H1 (cell line): Measurements from ENCODE around the gene CADPS. TPM values are rescaled to one million over a fixed set of nuclear protein-coding genes. Genes with fewer than 3 reads are reported as not detected.

Experiments
- CTCF ChIA-PET: fragments of 300-600 bp; sonication (Branson Sonifier 250); formaldehyde crosslinking; loops from one replicate; lab custom pipeline; 2021; ENCODE audit not compliant: partially characterized antibody; lab: Charles Lee
- POLR2A ChIA-PET: fragments of 300-600 bp; sonication (Branson Sonifier 250); formaldehyde crosslinking; loops from one replicate; lab custom pipeline; 2021; ENCODE audit warnings: inconsistent platforms; ENCODE audit not compliant: partially characterized antibody; lab: Charles Lee
- DNase-seq, 2 experiments: peaks; one replicate each; pipeline versions ENCODE4 v3.0.0 to v3.0.0-alpha.2; 2010 to 2022; ENCODE audit warnings: low spot score in 2 of 2, low read depth in 1 of 2, mixed read lengths in 1 of 2
- FAIRE-seq: peaks from 2 replicates; lab custom pipeline; 2011; peaks lifted over from hg19 to GRCh38; lab: Jason Lieb, UNC
- H2AFZ ChIP-seq: 2 replicates; pipeline ENCODE4 v1.8.1; 2012; ENCODE audit warnings: low read length, inconsistent platforms
- H2AK5ac ChIP-seq: 2 replicates; pipeline ENCODE4 v1.6.1; 2013; ENCODE audit warnings: low read depth, low read length
- H2BK120ac ChIP-seq: replicated peaks from 2 replicates; pipeline ENCODE3; 2013; ENCODE audit warnings: low read depth, low read length, inconsistent platforms
- H2BK12ac ChIP-seq: 2 replicates; pipeline ENCODE4 v1.6.1; 2013; ENCODE audit warnings: low read depth, low read length
- H2BK15ac ChIP-seq: 2 replicates; pipeline ENCODE4 v1.6.1; 2013; ENCODE audit warnings: low read length
- H2BK20ac ChIP-seq: 2 replicates; pipeline ENCODE4 v1.6.1; 2013; ENCODE audit warnings: low read length
- H2BK5ac ChIP-seq: 2 replicates; pipeline ENCODE4 v1.6.1; 2013; ENCODE audit warnings: low read depth, low read length
- H3K14ac ChIP-seq: 2 replicates; pipeline ENCODE4 v1.6.1; 2013; ENCODE audit warnings: inconsistent platforms; ENCODE audit not compliant: insufficient read length
- H3K18ac ChIP-seq: 2 replicates; pipeline ENCODE4 v1.6.1; 2013; ENCODE audit warnings: low read length; ENCODE audit errors: extremely low read depth
- H3K23ac ChIP-seq: 2 replicates; pipeline ENCODE4 v1.6.1; 2013; ENCODE audit warnings: inconsistent platforms; ENCODE audit not compliant: insufficient read length
- H3K23me2 ChIP-seq: 2 replicates; pipeline ENCODE4 v1.6.1; 2013; ENCODE audit warnings: low read depth, low read length
- H3K27ac ChIP-seq: 2 replicates; pipeline ENCODE4 v1.6.1; 2011; ENCODE audit warnings: low read depth, low read length, inconsistent platforms
- H3K27me3 ChIP-seq, 4 experiments: replicated peaks in 1 of 4; 1 replicate in 1 of 4; 2 replicates in 3 of 4; pipeline versions ENCODE4 v1.6.1 to v1.8.1; 2011 to 2013; ENCODE audit warnings: low read length in 3 of 4, mild to moderate bottlenecking in 3 of 4, inconsistent platforms in 2 of 4, mixed read lengths in 2 of 4, moderate library complexity in 1 of 4; ENCODE audit not compliant: control insufficient read depth in 3 of 4, insufficient read depth in 3 of 4; ENCODE audit errors: extremely low read depth in 1 of 4
- H3K36me3 ChIP-seq, 4 experiments: 2 replicates each; pipeline versions ENCODE4 v1.6.1 to v1.8.1; 2011 to 2013; ENCODE audit warnings: mild to moderate bottlenecking in 4 of 4, low read length in 3 of 4, moderate library complexity in 2 of 4, control low read depth in 1 of 4, inconsistent platforms in 1 of 4; ENCODE audit not compliant: insufficient read depth in 4 of 4, control insufficient read depth in 2 of 4
- H3K4ac ChIP-seq: replicated peaks from 2 replicates; pipeline ENCODE3; 2013; ENCODE audit warnings: low read length, low read depth, mixed read lengths, inconsistent platforms; ENCODE audit not compliant: insufficient read length
- H3K4me1 ChIP-seq, 4 experiments: replicated peaks in 1 of 4; 1 replicate in 1 of 4; 2 replicates in 3 of 4; pipeline versions ENCODE4 v1.6.1 to v1.8.1; 2011 to 2013; ENCODE audit warnings: low read length in 3 of 4, inconsistent platforms in 2 of 4, mixed read lengths in 1 of 4; ENCODE audit not compliant: insufficient read depth in 4 of 4, control insufficient read depth in 3 of 4
- H3K4me2 ChIP-seq, 2 experiments: 2 replicates each; pipeline versions ENCODE4 v1.6.1 to v1.8.1; 2011 to 2013; ENCODE audit warnings: low read depth in 2 of 2, low read length in 2 of 2, control low read depth in 1 of 2, inconsistent platforms in 1 of 2, mild to moderate bottlenecking in 1 of 2; ENCODE audit not compliant: insufficient read depth in 1 of 2
- H3K4me3 ChIP-seq, 4 experiments: fragments of 200-600, 300-600 bp in 1 of 4; sonication (generic), shearing (Covaris generic), sonication (Bioruptor Twin) in 1 of 4; 2 replicates each; pipeline versions ENCODE4 v1.5.1 to v1.8.1; 2011 to 2016; ENCODE audit warnings: low read length in 4 of 4, low read depth in 3 of 4, control low read depth in 2 of 4, inconsistent platforms in 2 of 4, mild to moderate bottlenecking in 2 of 4, mixed read lengths in 1 of 4, moderate library complexity in 1 of 4; ENCODE audit not compliant: insufficient read depth in 2 of 4; ENCODE audit errors: extremely low read depth in 1 of 4
- H3K56ac ChIP-seq: replicated peaks from 2 replicates; pipeline ENCODE3; 2013; ENCODE audit warnings: low read depth, mild to moderate bottlenecking, mixed read lengths, low read length, inconsistent platforms; ENCODE audit not compliant: insufficient read length
- H3K79me1 ChIP-seq: 2 replicates; pipeline ENCODE4 v1.6.1; 2013; ENCODE audit warnings: low read depth, low read length, control low read depth
- H3K79me2 ChIP-seq, 2 experiments: 2 replicates each; pipeline versions ENCODE4 v1.6.1 to v1.8.1; 2012 to 2013; ENCODE audit warnings: low read length in 2 of 2, mild to moderate bottlenecking in 2 of 2, inconsistent platforms in 1 of 2; ENCODE audit not compliant: insufficient read depth in 2 of 2, control insufficient read depth in 1 of 2
- H3K9ac ChIP-seq, 4 experiments: replicated peaks in 1 of 4; 1 replicate in 1 of 4; 2 replicates in 3 of 4; pipeline versions ENCODE4 v1.6.1 to v1.8.1; 2011 to 2013; ENCODE audit warnings: low read depth in 3 of 4, low read length in 3 of 4, control low read depth in 2 of 4, mild to moderate bottlenecking in 2 of 4, moderate library complexity in 2 of 4, inconsistent platforms in 1 of 4; ENCODE audit errors: extremely low read depth in 1 of 4
- H3K9me3 ChIP-seq, 2 experiments: 2 replicates each; pipeline versions ENCODE4 v1.6.1 to v1.8.1; 2012 to 2013; ENCODE audit warnings: mild to moderate bottlenecking in 2 of 2, moderate library complexity in 2 of 2, control low read depth in 1 of 2, inconsistent platforms in 1 of 2, low read depth in 1 of 2, low read length in 1 of 2, mixed read lengths in 1 of 2; ENCODE audit not compliant: insufficient read depth in 2 of 2
- H4K20me1 ChIP-seq, 2 experiments: replicated peaks in 1 of 2; 2 replicates each; pipeline versions ENCODE3 to v1.8.1; 2011 to 2013; ENCODE audit warnings: inconsistent platforms in 2 of 2, low read length in 2 of 2, mild to moderate bottlenecking in 1 of 2; ENCODE audit not compliant: insufficient read depth in 2 of 2, control insufficient read depth in 1 of 2
- H4K5ac ChIP-seq: 2 replicates; pipeline ENCODE4 v1.6.1; 2013; ENCODE audit warnings: low read length, low read depth, mixed read lengths, inconsistent platforms; ENCODE audit not compliant: insufficient read length
- H4K8ac ChIP-seq: 2 replicates; pipeline ENCODE4 v1.8.0; 2013; ENCODE audit warnings: mild to moderate bottlenecking, moderate library complexity, low read length, inconsistent platforms; ENCODE audit not compliant: insufficient read depth; ENCODE audit errors: extremely low read depth
- H4K91ac ChIP-seq: replicated peaks from 2 replicates; pipeline ENCODE3; 2013; ENCODE audit warnings: low read length, mixed read lengths, inconsistent platforms; ENCODE audit not compliant: insufficient read length
- BCL11A ChIP-seq, 2 experiments: IDR thresholded peaks; one replicate each; pipeline ENCODE4 v1.6.1; 2011; ENCODE audit warnings: low read depth in 2 of 2, low read length in 2 of 2, mild to moderate bottlenecking in 2 of 2
- CHD2 ChIP-seq: IDR thresholded peaks from 2 replicates; pipeline ENCODE4 v1.6.1; 2012; ENCODE audit warnings: low read length, improper control_type of control experiment
- FOSL1 ChIP-seq: IDR thresholded peaks from 2 replicates; pipeline ENCODE4 v1.6.1; 2011; ENCODE audit warnings: mild to moderate bottlenecking, low read depth, low read length, moderate library complexity; ENCODE audit not compliant: insufficient read depth
- JUND ChIP-seq: IDR thresholded peaks from 2 replicates; pipeline ENCODE4 v1.6.1; 2011; ENCODE audit warnings: mild to moderate bottlenecking, improper control_type of control experiment, low read length
- POLR2AphosphoS5 ChIP-seq: IDR thresholded peaks from 2 replicates; pipeline ENCODE4 v1.6.1; 2011; ENCODE audit warnings: low read depth, low read length
- SP4 ChIP-seq: IDR thresholded peaks from 2 replicates; pipeline ENCODE4 v1.6.1; 2012; ENCODE audit warnings: low read length, inconsistent platforms
- ZNF274 ChIP-seq: IDR thresholded peaks from 2 replicates; pipeline ENCODE4 v1.7.0; 2012; ENCODE audit warnings: low read length, borderline replicate concordance; ENCODE audit errors: extremely low read depth
- polyA plus RNA-seq, 7 experiments: library from polyadenylated mRNA; depleted of rRNA in 3 of 7; stranded (reverse) in 5 of 7; unstranded in 2 of 7; fragments of >200 nt in 5 of 7; fragments of 200-250 nt in 2 of 7; gene quantifications; 1 replicate in 5 of 7; 2 replicates in 1 of 7; 4 replicates in 1 of 7; pipeline versions ENCODE4 v1.2.1 to v1.2.3, GENCODE V29; 2011 to 2013; ENCODE audit warnings: missing spikeins in 2 of 7, mixed read lengths in 2 of 7
- total RNA-seq: library from RNA; stranded (reverse); fragmentation: NEBNext Ultra II Directional; extraction: Animal tissue kit (Norgen Biotek cat#: 25700); gene quantifications from 2 replicates; pipeline ENCODE4 v1.2.1, GENCODE V29; 2021

The CADPS gene
- total and polyA plus RNA-seq, 2 of the 8 experiments (the other 6 are each of a cell fraction or from before 2014, with no cell fraction given) = 7.1 to 10.2 TPM

GRCh38 chr3:62562596-62562995 lies 312.6 kb downstream of the CADPS start:
- no peaks in the 10 kb centered on the region for H3K79me2 ChIP-seq
- H3K4ac ChIP-seq = no peak overlapping the region
- no peak overlapping the region for H2AFZ ChIP-seq
- POLR2A ChIA-PET = no interaction called here
- no peak overlapping the region for H3K56ac ChIP-seq
- no peak overlapping the region for H2BK5ac ChIP-seq
- no peak for TF ChIP-seq BCL11A (IDR thresholded peaks at IDR 0.05; ENCODE audit: low read depth in 2 of 2, low read length in 2 of 2)
- TF ChIP-seq CHD2 = no peak
- no peak for TF ChIP-seq ZNF274
- TF ChIP-seq JUND = no peak
- TF ChIP-seq SP4 = no peak
- TF ChIP-seq POLR2AphosphoS5 = no peak
- no peak for TF ChIP-seq FOSL1
- no peak overlapping the region for H3K14ac ChIP-seq
- H2BK20ac ChIP-seq = no peak overlapping the region
- FAIRE-seq = no peak
- H3K18ac ChIP-seq = no peak overlapping the region
- no peaks in the 10 kb centered on the region for H4K20me1 ChIP-seq
- no peaks in the 10 kb centered on the region for H3K36me3 ChIP-seq
- CTCF ChIA-PET = interaction anchor here (1.0 to 11.3 kb wide), 2 partner anchors 9 to 230 kb away, joined by 3 to 135 read pairs; no protein-coding TSS in a partner anchor
- H3K4me2 ChIP-seq = no peak overlapping the region
- H3K9me3 ChIP-seq = no peaks in the 10 kb centered on the region
- no peak overlapping the region for H3K23ac ChIP-seq
- no peak overlapping the region for H2BK120ac ChIP-seq
- H3K27me3 ChIP-seq = no peaks in the 10 kb centered on the region
- no peak overlapping the region for H4K5ac ChIP-seq
- no peaks in the 10 kb centered on the region for H3K79me1 ChIP-seq
- DNase-seq = no peak
- no peak overlapping the region for H3K4me3 ChIP-seq
- H4K91ac ChIP-seq = no peak overlapping the region
- H3K9ac ChIP-seq = no peak overlapping the region
- no peak overlapping the region for H3K27ac ChIP-seq
- no peaks in the 10 kb centered on the region for H3K23me2 ChIP-seq
- no peak overlapping the region for H2AK5ac ChIP-seq
- no peak overlapping the region for H2BK12ac ChIP-seq
- no peak overlapping the region for H4K8ac ChIP-seq
- no peak overlapping the region for H2BK15ac ChIP-seq
- no peaks in the 10 kb centered on the region for H3K4me1 ChIP-seq
